HUES64 (cell line): ENCODE measurements around the gene TCOF1.

Experiments
- H3K27ac ChIP-seq: 2 replicates; pipeline ENCODE4 v1.7.0; 2013; ENCODE audit warnings: low read depth, low read length, inconsistent platforms
- H3K27me3 ChIP-seq: 2 replicates; pipeline ENCODE4 v1.6.1; 2013; ENCODE audit warnings: mild to moderate bottlenecking, low read length; ENCODE audit not compliant: insufficient read depth
- H3K36me3 ChIP-seq: 2 replicates; pipeline ENCODE4 v1.6.1; 2013; ENCODE audit warnings: mild to moderate bottlenecking, low read length; ENCODE audit not compliant: insufficient read depth
- H3K4me1 ChIP-seq: 2 replicates; pipeline ENCODE4 v1.6.1; 2013; ENCODE audit warnings: mild to moderate bottlenecking, low read length, moderate library complexity; ENCODE audit not compliant: insufficient read depth
- H3K4me3 ChIP-seq: 2 replicates; pipeline ENCODE4 v1.5.1; 2013; ENCODE audit warnings: mild to moderate bottlenecking, low read length, moderate library complexity
- H3K9ac ChIP-seq: 2 replicates; pipeline ENCODE4 v1.6.1; 2013; ENCODE audit warnings: mild to moderate bottlenecking, low read depth, low read length
- H3K9me3 ChIP-seq: 2 replicates; pipeline ENCODE4 v1.6.1; 2013; ENCODE audit warnings: low read depth, low read length; ENCODE audit not compliant: insufficient read depth
- WGBS: fragments of 150-250, 120-280 bp; methylation state at CpG from one replicate; pipeline ENCODE4 v1.1.7; 2013; ENCODE audit warnings: missing lambda C conversion rate; 5-methylcytosine and 5-hydroxymethylcytosine counted together

Gene TCOF1

GRCh38 chr5:150316320-150316719 is 41.2 kb upstream of the TCOF1 start:
- no peaks in the 10 kb centered on the region for H3K36me3 ChIP-seq
- H3K27me3 ChIP-seq = no peaks in the 10 kb centered on the region
- H3K9me3 ChIP-seq = no peaks in the 10 kb centered on the region
- peaks cover 25% of the 10 kb centered on the region for H3K4me1 ChIP-seq
- WGBS = no CpG with 5 or more reads among the region's 3 CpGs
- H3K27ac ChIP-seq = no peak overlapping the region
- no peak overlapping the region for H3K4me3 ChIP-seq
- no peak overlapping the region for H3K9ac ChIP-seq

DNA sequence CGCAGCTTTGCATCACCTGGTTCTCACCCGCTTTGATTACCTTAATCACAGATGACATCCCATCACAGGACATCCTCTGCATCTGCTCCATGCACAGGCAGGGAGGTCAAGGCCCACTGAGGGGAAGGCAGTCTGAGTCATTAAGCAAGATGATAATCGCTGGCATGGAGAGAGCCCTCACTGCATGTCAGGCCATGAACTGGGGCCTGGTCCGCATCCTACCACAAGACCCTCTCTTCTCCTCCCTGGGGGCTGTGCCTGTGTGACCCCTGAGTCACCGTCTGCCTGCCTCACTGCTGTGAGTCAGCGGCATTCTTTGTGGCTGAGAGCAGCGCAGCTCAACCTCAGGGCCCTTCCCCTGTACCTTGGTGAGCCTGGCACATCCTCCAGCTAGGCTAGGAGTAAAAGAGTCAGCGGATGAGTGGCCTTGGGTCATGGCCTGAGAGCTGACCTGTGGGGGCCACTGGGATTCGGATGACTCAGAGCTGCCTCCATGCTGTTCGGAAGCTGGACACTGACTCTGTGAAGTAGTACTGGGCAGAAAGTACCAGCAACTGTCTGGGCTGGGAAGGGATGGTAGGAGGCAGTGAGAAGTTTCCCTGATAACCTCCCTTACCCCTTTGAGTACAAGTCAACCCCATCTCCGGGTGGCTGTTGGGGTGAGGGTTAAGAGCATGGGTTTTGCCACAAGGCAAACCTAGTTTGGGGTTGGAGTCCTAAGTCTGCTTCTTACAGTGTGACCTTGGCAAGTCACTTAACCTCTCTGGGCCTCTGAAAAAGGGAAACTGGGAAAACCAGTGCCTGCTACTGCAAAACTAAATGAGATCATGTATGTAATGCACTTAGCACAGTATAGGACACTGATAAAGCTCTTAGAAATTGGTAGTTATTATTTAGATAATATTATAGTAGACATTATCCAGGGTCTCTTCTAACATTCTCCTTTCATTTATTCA is 40.2 kb upstream of the TCOF1 start:
- no peaks in the 10 kb centered on the region for H3K9me3 ChIP-seq
- H3K4me1 ChIP-seq = peaks cover 22% of the 10 kb centered on the region
- no peak overlapping the region for H3K27ac ChIP-seq
- WGBS = 67% methylated on average over 11 of the region's 11 CpGs
- no peaks in the 10 kb centered on the region for H3K36me3 ChIP-seq
- peak overlapping the region; percentile 10; the same call in 1 of the 2 replicates for H3K9ac ChIP-seq
- no peaks in the 10 kb centered on the region for H3K27me3 ChIP-seq
- no peak overlapping the region for H3K4me3 ChIP-seq

GRCh38 chr5:150318613-150319483 is 38.6 kb upstream of the TCOF1 start:
- Histone ChIP-seq H3K27me3 (no peaks in the 10 kb centered on the region), H3K9ac (no peak overlapping the region), H3K27ac (no peak overlapping the region), H3K9me3 (no peaks in the 10 kb centered on the region), H3K4me1 (peaks cover 22% of the 10 kb centered on the region), H3K4me3 (no peak overlapping the region), H3K36me3 (no peaks in the 10 kb centered on the region)
- 64% methylated on average over 9 of the region's 9 CpGs for WGBS

GRCh38 chr5:150319484-150319790 is 38.1 kb upstream of the TCOF1 start:
- H3K27ac ChIP-seq = no peak overlapping the region
- H3K4me1 ChIP-seq = peaks cover 22% of the 10 kb centered on the region
- 88% methylated on average over 4 of the region's 6 CpGs for WGBS
- H3K4me3 ChIP-seq = no peak overlapping the region
- no peaks in the 10 kb centered on the region for H3K36me3 ChIP-seq
- H3K9me3 ChIP-seq = no peaks in the 10 kb centered on the region
- H3K9ac ChIP-seq = no peak overlapping the region
- H3K27me3 ChIP-seq = no peaks in the 10 kb centered on the region

DNA sequence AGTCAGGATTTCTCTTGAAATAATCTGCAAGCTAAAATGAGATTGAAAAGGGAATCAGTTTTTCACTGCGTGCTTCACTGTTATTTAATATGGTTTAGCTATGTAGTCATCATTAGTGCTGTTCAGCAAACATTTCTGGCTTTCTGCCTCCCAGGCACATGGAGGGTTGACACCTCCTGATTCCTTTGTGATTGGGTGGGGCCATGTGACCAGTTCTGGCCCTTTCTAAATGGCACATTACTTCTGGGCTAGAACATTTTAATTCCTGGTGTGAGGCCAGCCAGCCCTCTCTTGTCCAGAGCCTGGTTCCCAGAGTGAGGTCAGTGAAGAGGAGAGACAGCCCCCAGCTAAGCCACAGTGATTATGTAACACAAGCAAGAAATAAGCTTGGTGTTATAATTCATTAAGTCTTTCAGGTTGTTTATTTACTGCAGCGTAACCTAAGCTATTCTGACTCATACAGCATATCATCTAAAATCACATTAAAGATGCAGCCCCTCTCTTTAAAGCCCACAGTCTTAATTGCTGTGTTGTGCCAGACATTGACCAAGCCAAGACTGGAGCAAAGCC is 37.4 kb upstream of the TCOF1 start:
- 92% methylated on average over 2 of the region's 2 CpGs for WGBS
- Histone ChIP-seq H3K9ac (no peak overlapping the region), H3K4me3 (no peak overlapping the region)

DNA sequence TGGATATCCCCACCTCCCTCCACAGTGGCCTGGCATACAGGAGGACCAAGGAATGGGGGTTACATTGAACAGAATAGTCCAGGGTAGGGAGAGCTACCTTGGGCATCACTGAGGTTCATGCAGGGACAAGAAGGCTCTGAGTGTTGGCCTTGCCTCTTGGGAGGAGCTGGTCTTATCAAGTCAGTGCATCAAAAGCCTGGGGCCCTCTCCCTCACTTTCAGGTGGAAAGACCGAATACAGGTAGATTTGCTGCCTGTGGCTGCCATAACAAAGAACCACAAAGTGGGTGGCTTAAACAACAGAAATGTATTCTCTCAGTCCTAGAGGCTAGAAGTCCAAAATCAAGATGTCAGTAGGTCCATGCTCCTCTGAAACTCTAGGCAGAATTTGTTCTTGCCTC is 36.3 kb upstream of the TCOF1 start:
- Histone ChIP-seq H3K27me3 (no peaks in the 10 kb centered on the region), H3K4me1 (peaks cover 22% of the 10 kb centered on the region), H3K4me3 (no peak overlapping the region), H3K9ac (no peak overlapping the region), H3K36me3 (no peaks in the 10 kb centered on the region), H3K9me3 (no peaks in the 10 kb centered on the region), H3K27ac (no peak overlapping the region)
- WGBS = 93% methylated on average over 1 of the region's 1 CpG

More for the DNA sequence above, 37.4 kb upstream of the TCOF1 start:
- Histone ChIP-seq H3K27me3 (no peaks in the 10 kb centered on the region), H3K36me3 (no peaks in the 10 kb centered on the region), H3K27ac (no peak overlapping the region), H3K4me1 (peaks cover 22% of the 10 kb centered on the region), H3K9me3 (no peaks in the 10 kb centered on the region)

DNA sequence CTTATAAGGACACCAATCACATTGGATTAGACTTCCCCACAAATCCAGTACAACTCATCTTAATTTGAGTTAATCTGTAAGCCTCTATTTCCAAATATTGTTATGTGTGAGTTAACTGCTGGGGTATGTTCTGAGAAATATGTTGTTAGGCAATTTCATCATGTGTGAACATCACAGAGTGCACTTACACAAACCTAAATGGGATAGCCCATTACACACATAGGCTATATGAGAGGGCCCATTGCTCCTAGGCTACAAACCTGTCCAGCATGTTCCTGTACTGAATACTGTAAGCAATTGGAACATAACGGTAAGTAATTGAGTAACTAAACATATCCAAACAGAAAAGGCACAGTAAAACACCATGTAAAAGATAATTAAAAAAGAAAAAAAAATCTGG is 35.7 kb upstream of the TCOF1 start:
- H3K9ac ChIP-seq = no peak overlapping the region
- no peaks in the 10 kb centered on the region for H3K27me3 ChIP-seq
- WGBS = 100% methylated on average over 1 of the region's 1 CpG
- no peaks in the 10 kb centered on the region for H3K36me3 ChIP-seq
- H3K4me3 ChIP-seq = no peak overlapping the region
- no peak overlapping the region for H3K27ac ChIP-seq
- no peaks in the 10 kb centered on the region for H3K9me3 ChIP-seq
- peaks cover 22% of the 10 kb centered on the region for H3K4me1 ChIP-seq

GRCh38 chr5:150322202-150322601 is 35.3 kb upstream of the TCOF1 start:
- no peak overlapping the region for H3K27ac ChIP-seq
- no peaks in the 10 kb centered on the region for H3K9me3 ChIP-seq
- no peaks in the 10 kb centered on the region for H3K36me3 ChIP-seq
- H3K4me1 ChIP-seq = peaks cover 26% of the 10 kb centered on the region
- H3K4me3 ChIP-seq = no peak overlapping the region
- no peak overlapping the region for H3K9ac ChIP-seq
- H3K27me3 ChIP-seq = no peaks in the 10 kb centered on the region

DNA sequence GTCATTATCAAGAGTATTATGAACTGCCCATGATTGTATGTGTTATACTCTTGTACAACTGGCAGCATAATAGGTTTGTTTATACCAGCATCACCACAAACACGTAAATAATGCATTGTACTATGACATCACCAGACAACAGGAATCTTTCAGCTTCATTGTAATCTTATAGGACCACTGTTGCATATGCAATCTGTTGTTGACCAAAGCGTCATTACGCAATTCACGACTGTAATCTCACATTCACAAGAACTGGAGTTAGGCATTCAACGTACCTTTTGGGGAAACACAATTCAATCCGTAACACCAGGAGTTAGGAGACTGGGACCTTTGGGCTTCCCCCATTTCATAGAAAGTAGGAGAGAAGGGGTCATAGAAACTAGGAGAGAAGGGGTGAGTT is 34.4 kb upstream of the TCOF1 start:
- Histone ChIP-seq H3K27ac (no peak overlapping the region), H3K36me3 (no peaks in the 10 kb centered on the region), H3K9me3 (no peaks in the 10 kb centered on the region), H3K27me3 (no peaks in the 10 kb centered on the region), H3K9ac (no peak overlapping the region), H3K4me1 (peaks cover 20% of the 10 kb centered on the region), H3K4me3 (no peak overlapping the region)
- WGBS = 95% methylated on average over 6 of the region's 6 CpGs

DNA sequence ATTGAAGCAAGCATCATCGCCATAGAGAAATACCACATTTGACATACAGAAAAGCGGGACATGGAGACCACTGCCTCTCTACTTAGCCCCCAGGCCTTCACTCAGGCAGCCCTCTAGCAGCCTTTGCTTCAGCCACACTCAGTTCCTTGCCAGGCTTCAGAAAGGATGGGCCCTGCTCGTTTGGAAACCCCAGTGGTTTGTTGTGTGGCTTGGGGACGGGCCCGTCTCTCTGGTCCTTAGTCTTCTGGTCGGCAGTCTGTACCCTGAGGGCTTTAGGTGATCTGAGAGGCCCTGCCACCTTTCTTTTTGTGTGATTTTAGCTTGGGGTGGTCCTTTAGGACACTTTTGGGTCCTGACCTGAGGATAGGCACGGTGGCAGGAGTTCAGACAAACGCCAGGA is 33.7 kb upstream of the TCOF1 start:
- no peak overlapping the region for H3K9ac ChIP-seq
- 81% methylated on average over 8 of the region's 8 CpGs for WGBS
- no peaks in the 10 kb centered on the region for H3K27me3 ChIP-seq
- peaks cover 13% of the 10 kb centered on the region for H3K4me1 ChIP-seq
- no peaks in the 10 kb centered on the region for H3K9me3 ChIP-seq
- H3K27ac ChIP-seq = no peak overlapping the region
- H3K36me3 ChIP-seq = no peaks in the 10 kb centered on the region
- no peak overlapping the region for H3K4me3 ChIP-seq

DNA sequence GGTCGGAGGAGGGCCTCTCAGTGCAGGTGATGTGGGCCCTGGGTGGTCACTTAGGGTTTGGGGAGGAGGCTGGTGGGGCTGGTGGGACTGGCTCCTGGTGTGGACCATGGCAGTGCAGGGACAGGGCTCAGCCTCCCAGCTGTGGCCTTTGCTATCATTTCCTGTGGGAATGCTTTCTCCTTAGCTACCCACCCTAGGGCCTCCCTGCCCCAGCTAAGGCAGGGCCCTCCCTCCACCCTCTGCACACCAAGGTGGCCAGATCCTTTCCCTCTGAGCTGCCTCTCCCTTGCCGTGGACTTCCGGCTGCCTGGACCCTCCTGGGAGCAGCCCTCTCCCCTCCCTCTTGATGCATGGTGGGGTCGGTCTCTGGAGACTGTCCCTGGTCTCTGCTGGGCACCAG is 32.1 kb upstream of the TCOF1 start:
- Histone ChIP-seq H3K27me3 (no peaks in the 10 kb centered on the region), H3K4me1 (0 out of 2 replicates have a peak, but pooled peaks cover 7% of the 10 kb centered on the region), H3K27ac (no peak overlapping the region), H3K4me3 (no peak overlapping the region), H3K36me3 (no peaks in the 10 kb centered on the region), H3K9ac (no peak overlapping the region), H3K9me3 (no peaks in the 10 kb centered on the region)
- WGBS = 86% methylated on average over 4 of the region's 4 CpGs
